Osteocyte (in vitro differentiated cells): ENCODE measurements around the gene GPR84. TPM values are rescaled to one million over a fixed set of nuclear protein-coding genes. Genes with fewer than 3 reads are reported as not detected.

Experiments used
- DNase-seq: peaks from one replicate; pipeline ENCODE4 v3.0.0; 2021; ENCODE audit warnings: mixed read lengths; ENCODE audit not compliant: unreplicated experiment; ENCODE audit errors: extremely low spot score
- H3K27ac Mint-ChIP-seq: one replicate; pipeline ENCODE4 v1.8.0; 2021; ENCODE audit warnings: mild to moderate bottlenecking, mixed read lengths; ENCODE audit not compliant: unreplicated experiment
- H3K27me3 Mint-ChIP-seq: one replicate; pipeline ENCODE4 v1.8.0; 2021; ENCODE audit warnings: mixed read lengths; ENCODE audit not compliant: unreplicated experiment
- H3K36me3 Mint-ChIP-seq: one replicate; pipeline ENCODE4 v1.8.0; 2021; ENCODE audit warnings: mixed read lengths; ENCODE audit not compliant: unreplicated experiment
- H3K4me1 Mint-ChIP-seq: one replicate; pipeline ENCODE4 v1.8.0; 2021; ENCODE audit warnings: mixed read lengths; ENCODE audit not compliant: unreplicated experiment
- H3K4me3 Mint-ChIP-seq: one replicate; pipeline ENCODE4 v1.8.0; 2021; ENCODE audit warnings: mild to moderate bottlenecking, moderate library complexity, mixed read lengths; ENCODE audit not compliant: unreplicated experiment
- H3K9me3 Mint-ChIP-seq: one replicate; pipeline ENCODE4 v1.8.0; 2021; ENCODE audit warnings: mixed read lengths; ENCODE audit not compliant: unreplicated experiment
- long read RNA-seq: library from polyadenylated mRNA; unstranded; transcript quantifications from one replicate; pipeline ENCODE4 v2.0.0, GENCODE V29; 2021
- total RNA-seq: library from RNA; stranded (reverse); gene quantifications from 2 replicates; pipeline ENCODE4 v1.2.1, GENCODE V29; 2021
- TF ChIP-seq, protein P1 (sequence below): fragments of 200-600 bp; sonication (generic); IDR thresholded peaks from 2 replicates; pipeline ENCODE4 v1.5.0; 2021; ENCODE audit warnings: antibody characterized with exemption, mild to moderate bottlenecking, moderate library complexity

Gene GPR84
- total RNA-seq = not detected in 2 replicates
- long read RNA-seq = 0 reads

DNA sequence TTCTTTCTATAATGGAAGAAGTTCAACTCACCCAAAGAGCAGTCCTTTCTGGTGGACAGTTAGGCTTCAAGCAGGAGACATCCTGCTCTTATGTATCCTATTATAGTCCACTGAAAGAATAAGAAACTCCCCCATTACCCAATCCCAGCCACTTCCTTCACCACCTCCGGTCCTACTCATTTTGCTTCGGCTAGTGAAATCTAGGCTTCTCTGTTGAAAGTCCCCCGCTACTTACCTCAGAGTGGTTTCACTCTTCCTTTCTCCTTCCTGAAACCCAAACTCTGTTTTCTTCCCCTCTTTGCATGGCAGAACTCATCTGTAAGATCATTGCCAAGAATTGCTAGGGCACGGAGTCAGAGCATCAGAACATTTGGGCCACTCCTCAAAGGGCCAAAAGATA lies at the start of gene GPR84:
Gene GPR84 (minus strand): TSS at position 74 of the 400 bp plus-strand sequence. CDS start 635 bp downstream, outside the sequence.
- no peaks in the 10 kb centered on the region for H3K36me3 Mint-ChIP-seq
- no peak within 1 kb of the TSS for H3K27ac Mint-ChIP-seq
- no peak for DNase-seq
- no peak within 1 kb of the TSS for H3K4me3 Mint-ChIP-seq
- TF ChIP-seq, protein P1, sequence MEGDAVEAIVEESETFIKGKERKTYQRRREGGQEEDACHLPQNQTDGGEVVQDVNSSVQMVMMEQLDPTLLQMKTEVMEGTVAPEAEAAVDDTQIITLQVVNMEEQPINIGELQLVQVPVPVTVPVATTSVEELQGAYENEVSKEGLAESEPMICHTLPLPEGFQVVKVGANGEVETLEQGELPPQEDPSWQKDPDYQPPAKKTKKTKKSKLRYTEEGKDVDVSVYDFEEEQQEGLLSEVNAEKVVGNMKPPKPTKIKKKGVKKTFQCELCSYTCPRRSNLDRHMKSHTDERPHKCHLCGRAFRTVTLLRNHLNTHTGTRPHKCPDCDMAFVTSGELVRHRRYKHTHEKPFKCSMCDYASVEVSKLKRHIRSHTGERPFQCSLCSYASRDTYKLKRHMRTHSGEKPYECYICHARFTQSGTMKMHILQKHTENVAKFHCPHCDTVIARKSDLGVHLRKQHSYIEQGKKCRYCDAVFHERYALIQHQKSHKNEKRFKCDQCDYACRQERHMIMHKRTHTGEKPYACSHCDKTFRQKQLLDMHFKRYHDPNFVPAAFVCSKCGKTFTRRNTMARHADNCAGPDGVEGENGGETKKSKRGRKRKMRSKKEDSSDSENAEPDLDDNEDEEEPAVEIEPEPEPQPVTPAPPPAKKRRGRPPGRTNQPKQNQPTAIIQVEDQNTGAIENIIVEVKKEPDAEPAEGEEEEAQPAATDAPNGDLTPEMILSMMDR = no peak
- no peaks in the 10 kb centered on the region for H3K9me3 Mint-ChIP-seq
- peaks cover 24% of the 10 kb centered on the region for H3K4me1 Mint-ChIP-seq
- no peaks in the 10 kb centered on the region for H3K27me3 Mint-ChIP-seq

GRCh38 chr12:54413284-54414190 lies 49.3 kb upstream of the GPR84 start:
- Mint-ChIP-seq H3K27ac (peak overlapping the region; percentile 89), H3K36me3 (peaks cover 2% of the 10 kb centered on the region), H3K4me1 (peaks cover 51% of the 10 kb centered on the region), H3K9me3 (no peaks in the 10 kb centered on the region), H3K27me3 (no peaks in the 10 kb centered on the region), H3K4me3 (no peak overlapping the region)
- DNase-seq = no peak
- TF ChIP-seq, protein P1 = no peak

GRCh38 chr12:54412786-54413185 lies 48.5 kb upstream of the GPR84 start:
- peak overlapping the region; percentile 89 for H3K27ac Mint-ChIP-seq
- TF ChIP-seq, protein P1 = no peak
- peak overlapping the region; percentile 54 for H3K4me3 Mint-ChIP-seq
- no peak for DNase-seq
- H3K36me3 Mint-ChIP-seq = peaks cover 6% of the 10 kb centered on the region
- H3K9me3 Mint-ChIP-seq = no peaks in the 10 kb centered on the region
- H3K4me1 Mint-ChIP-seq = peaks cover 49% of the 10 kb centered on the region
- H3K27me3 Mint-ChIP-seq = no peaks in the 10 kb centered on the region

- Mint-ChIP-seq H3K36me3 (peaks cover 7% of the 10 kb centered on the region), H3K4me1 (peaks cover 45% of the 10 kb centered on the region), H3K4me3 (no peak overlapping the region), H3K27ac (peak overlapping the region; percentile 89), H3K27me3 (no peaks in the 10 kb centered on the region), H3K9me3 (no peaks in the 10 kb centered on the region)
- no peak for DNase-seq
- TF ChIP-seq, protein P1 = no peak
Measured at GRCh38 chr12:54412348-54412747, 48.1 kb upstream of the GPR84 start.
